Smooth muscle cell (in vitro differentiated cells): ENCODE results near the gene HES6. TPM values are rescaled to one million over a fixed set of nuclear protein-coding genes. Genes with fewer than 3 reads are reported as not detected.

Experiments
- DNase-seq: peaks from one replicate; lab custom pipeline; 2025; ENCODE audit not compliant: unreplicated experiment; lab: John Stamatoyannopoulos, UW
- H2AFZ ChIP-seq: fragments of 200-600 bp; sonication (generic); 2 replicates; pipeline ENCODE4 v1.6.0; 2016; ENCODE audit warnings: antibody characterized with exemption, low read depth, mild to moderate bottlenecking
- H3F3A ChIP-seq: fragments of 200-600 bp; sonication (generic); 2 replicates; pipeline ENCODE4 v1.6.0; 2017; ENCODE audit warnings: antibody characterized with exemption, low read depth
- H3K27ac ChIP-seq: fragments of 200-600 bp; sonication (generic); 2 replicates; pipeline ENCODE4 v1.5.1; 2016; ENCODE audit warnings: low read depth, mild to moderate bottlenecking
- H3K27me3 ChIP-seq: fragments of 200-600 bp; sonication (generic); 2 replicates; pipeline ENCODE4 v1.6.1; 2016; ENCODE audit warnings: low read depth, mild to moderate bottlenecking
- H3K36me3 ChIP-seq: fragments of 200-600 bp; sonication (generic); 2 replicates; pipeline ENCODE4 v1.5.1; 2016; ENCODE audit warnings: low read depth
- H3K4me1 ChIP-seq: fragments of 200-600 bp; sonication (generic); 2 replicates; pipeline ENCODE4 v1.5.1; 2016; ENCODE audit warnings: low read depth
- H3K4me2 ChIP-seq: fragments of 200-600 bp; sonication (generic); 2 replicates; pipeline ENCODE4 v1.6.0; 2016; ENCODE audit warnings: mild to moderate bottlenecking
- H3K4me3 ChIP-seq: fragments of 200-600 bp; sonication (generic); 2 replicates; pipeline ENCODE4 v1.5.1; 2016; ENCODE audit warnings: mild to moderate bottlenecking
- H3K79me2 ChIP-seq: fragments of 200-600 bp; sonication (generic); 2 replicates; pipeline ENCODE4 v1.6.0; 2016; ENCODE audit warnings: low read depth, mild to moderate bottlenecking
- H3K9ac ChIP-seq: fragments of 200-600 bp; sonication (generic); 2 replicates; pipeline ENCODE4 v1.6.0; 2016; ENCODE audit warnings: low read depth
- H3K9me3 ChIP-seq: fragments of 200-600 bp; sonication (generic); replicated peaks from 2 replicates; pipeline ENCODE4 v1.5.1; 2016; ENCODE audit warnings: low read depth
- H4K20me1 ChIP-seq: fragments of 200-600 bp; sonication (generic); 2 replicates; pipeline ENCODE4 v1.6.0; 2016; ENCODE audit warnings: low read depth
- WGBS: methylation state at CpG from one replicate; pipeline ENCODE4 v1.1.7; 2016; ENCODE audit warnings: low lambda C conversion rate; 5-methylcytosine and 5-hydroxymethylcytosine counted together
- polyA plus RNA-seq: library from polyadenylated mRNA; unstranded; fragments of >200 nt; fragmentation: Nextera tagmentation; extraction: Ambion mirVana; gene quantifications from 2 replicates; pipeline ENCODE4 v1.2.1, GENCODE V29; 2016
- total RNA-seq: library from RNA; depleted of rRNA; stranded (reverse); fragments of >200 nt; gene quantifications from 2 replicates; pipeline ENCODE4 v1.2.3, GENCODE V29; 2014
- TF ChIP-seq, protein P1 (sequence below): fragments of 200-600 bp; sonication (generic); IDR thresholded peaks from 2 replicates; pipeline ENCODE4 v1.5.1; 2017; ENCODE audit warnings: borderline replicate concordance, mild to moderate bottlenecking, antibody characterized with exemption; ENCODE audit not compliant: insufficient read depth, poor library complexity, severe bottlenecking

The HES6 gene
- total and polyA plus RNA-seq, 2 experiments from 2014 or later, result 0.81 to 2.7 TPM

DNA sequence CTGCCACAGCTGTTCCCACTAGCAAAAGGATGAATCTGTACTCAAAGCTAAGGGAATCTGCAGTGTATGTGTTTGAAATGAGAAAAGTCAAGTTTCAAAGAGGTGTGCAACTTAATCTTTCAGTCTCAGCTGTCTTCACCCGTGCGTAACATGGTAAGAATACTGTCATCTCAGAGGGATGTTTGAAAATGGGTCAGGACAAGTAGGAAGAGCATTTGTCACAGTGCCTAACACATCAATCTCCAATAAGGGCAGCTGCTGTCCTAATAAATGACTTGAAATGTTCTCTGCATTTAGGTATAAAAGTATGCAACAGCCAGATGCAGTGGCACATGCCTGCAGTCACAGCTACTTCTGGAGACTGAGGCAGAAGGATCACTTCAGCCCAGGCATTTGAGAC lies 49.4 kb downstream of the HES6 start:
- DNase-seq, result no peak
- Histone ChIP-seq H4K20me1 (peaks cover 26% of the 10 kb centered on the region), H3K36me3 (peaks cover 17% of the 10 kb centered on the region), H3K4me1 (no peaks in the 10 kb centered on the region), H3F3A (no peaks in the 10 kb centered on the region), H2AFZ (no peak overlapping the region), H3K79me2 (peaks cover 7% of the 10 kb centered on the region), H3K27me3 (no peaks in the 10 kb centered on the region), H3K9ac (no peak overlapping the region), H3K27ac (no peak overlapping the region), H3K4me2 (no peak overlapping the region), H3K4me3 (no peak overlapping the region), H3K9me3 (no peaks in the 10 kb centered on the region)
- WGBS, result 95% methylated on average over 2 of the region's 2 CpGs
- TF ChIP-seq, protein P1, sequence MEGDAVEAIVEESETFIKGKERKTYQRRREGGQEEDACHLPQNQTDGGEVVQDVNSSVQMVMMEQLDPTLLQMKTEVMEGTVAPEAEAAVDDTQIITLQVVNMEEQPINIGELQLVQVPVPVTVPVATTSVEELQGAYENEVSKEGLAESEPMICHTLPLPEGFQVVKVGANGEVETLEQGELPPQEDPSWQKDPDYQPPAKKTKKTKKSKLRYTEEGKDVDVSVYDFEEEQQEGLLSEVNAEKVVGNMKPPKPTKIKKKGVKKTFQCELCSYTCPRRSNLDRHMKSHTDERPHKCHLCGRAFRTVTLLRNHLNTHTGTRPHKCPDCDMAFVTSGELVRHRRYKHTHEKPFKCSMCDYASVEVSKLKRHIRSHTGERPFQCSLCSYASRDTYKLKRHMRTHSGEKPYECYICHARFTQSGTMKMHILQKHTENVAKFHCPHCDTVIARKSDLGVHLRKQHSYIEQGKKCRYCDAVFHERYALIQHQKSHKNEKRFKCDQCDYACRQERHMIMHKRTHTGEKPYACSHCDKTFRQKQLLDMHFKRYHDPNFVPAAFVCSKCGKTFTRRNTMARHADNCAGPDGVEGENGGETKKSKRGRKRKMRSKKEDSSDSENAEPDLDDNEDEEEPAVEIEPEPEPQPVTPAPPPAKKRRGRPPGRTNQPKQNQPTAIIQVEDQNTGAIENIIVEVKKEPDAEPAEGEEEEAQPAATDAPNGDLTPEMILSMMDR, result no peak

Other genes with a start within 250 kb of the HES6 start
- gene SCLY, start 179.0 kb downstream of the HES6 start, total RNA-seq, result 12.9 and 13.4 TPM in 2 replicates
- gene SCLY, start 179.0 kb downstream of the HES6 start, polyA plus RNA-seq, result 7.6 and 10.0 TPM in 2 replicates
- 0.04 and 0.31 TPM in 2 replicates for gene ESPNL, start 139.7 kb downstream of the HES6 start, total RNA-seq
- gene ESPNL, start 139.7 kb downstream of the HES6 start, polyA plus RNA-seq, result 0.71 TPM in 1 of 2 replicates, not detected in the other
- gene KLHL30, start 101.4 kb downstream of the HES6 start, total RNA-seq, result 0.31 and 0.36 TPM in 2 replicates
- 0.17 TPM in 1 of 2 replicates, not detected in the other for gene KLHL30, start 101.4 kb downstream of the HES6 start, polyA plus RNA-seq
- 0.13 TPM in 1 of 2 replicates, not detected in the other for gene ERFE, start 81.1 kb downstream of the HES6 start, total RNA-seq
- gene ERFE, start 81.1 kb downstream of the HES6 start, polyA plus RNA-seq, result 0.86 and 2.4 TPM in 2 replicates
- gene ILKAP, start 36.3 kb downstream of the HES6 start, total RNA-seq, result 11.0 and 12.0 TPM in 2 replicates
- 21.9 and 23.3 TPM in 2 replicates for gene ILKAP, start 36.3 kb downstream of the HES6 start, polyA plus RNA-seq
- gene PER2, start 48.6 kb upstream of the HES6 start, total RNA-seq, result 5.0 and 9.7 TPM in 2 replicates
- gene PER2, start 48.6 kb upstream of the HES6 start, polyA plus RNA-seq, result 3.5 and 7.9 TPM in 2 replicates
- gene TRAF3IP1, start 80.5 kb upstream of the HES6 start, total RNA-seq, result 4.4 and 5.3 TPM in 2 replicates
- gene TRAF3IP1, start 80.5 kb upstream of the HES6 start, polyA plus RNA-seq, result 7.5 and 10.2 TPM in 2 replicates
- gene ASB1, start 186.9 kb upstream of the HES6 start, total RNA-seq, result 10.9 and 24.8 TPM in 2 replicates
- gene ASB1, start 186.9 kb upstream of the HES6 start, polyA plus RNA-seq, result 27.3 and 37.5 TPM in 2 replicates